ENCODE results near the gene KRT6C.

- TF ChIP-seq CTCF (IDR thresholded peaks at IDR 0.05; ENCODE audit: insufficient read depth, low read length, poor library complexity, severe bottlenecking): no peak
- TF ChIP-seq EZH2phosphoT487 (conservative IDR thresholded peaks at IDR 0.05; ENCODE audit: low read length): no peak
Observed at GRCh38 chr12:52443966-52444365, 29.6 kb downstream of the KRT6C start.
